Epidermal melanocyte (primary cell): ENCODE measurements around the gene ARID3C.
A peak's percentile ranks its signal among the peaks of the same experiment; 100 is the strongest.
"Not testable (repeated sequence)": the region's sequence is repeated elsewhere in the genome, so short reads cannot be mapped to it uniquely, and the experiment has no call there.

Experiments used
- DNase-seq: peaks from one replicate; pipeline ENCODE4 v3.0.0; 2011; ENCODE audit warnings: low spot score; ENCODE audit not compliant: insufficient read length

The ARID3C gene

GRCh38 chr9:34651876-34652601 lies 23.2 kb upstream of the ARID3C start, which contains the start of gene IL11RA:
Gene IL11RA, plus strand, starts transcription at chr9:34652185. Its CDS starts 3,033 bp downstream, at chr9:34655218.
- DNase-seq: peak; percentile 91

- DNase-seq: no peak
These were observed 22.5 kb upstream of the ARID3C start for GRCh38 chr9:34651321-34651720.

GRCh38 chr9:34650816-34651215 lies 21.9 kb upstream of the ARID3C start:
- no peak for DNase-seq

GRCh38 chr9:34648673-34649072 lies 19.8 kb upstream of the ARID3C start:
- DNase-seq: no peak

GRCh38 chr9:34647651-34648050 lies 18.8 kb upstream of the ARID3C start:
- DNase-seq: no peak

- no peak for DNase-seq
These were observed 18.2 kb upstream of the ARID3C start for GRCh38 chr9:34647084-34647403.

GRCh38 chr9:34646211-34647083 lies 17.6 kb upstream of the ARID3C start, which contains the start of gene GALT:
Gene GALT, plus strand, starts transcription at chr9:34646675. Its CDS starts 30 bp downstream, at chr9:34646705.
- peak; percentile 93 for DNase-seq

GRCh38 chr9:34644766-34645314 lies 16.0 kb upstream of the ARID3C start:
- DNase-seq: no peak

- no peak for DNase-seq
These were observed 13.8 kb upstream of the ARID3C start for GRCh38 chr9:34642679-34643078.

GRCh38 chr9:34639322-34639721 lies 10.5 kb upstream of the ARID3C start:
- DNase-seq: not testable (repeated sequence)

- no peak for DNase-seq
These were observed 9.2 kb upstream of the ARID3C start for GRCh38 chr9:34638138-34638445.

- peak; percentile 89 for DNase-seq
These were observed 8.7 kb upstream of the ARID3C start, which contains the start of gene SIGMAR1 for GRCh38 chr9:34637356-34638137. Gene SIGMAR1, minus strand, starts transcription at chr9:34637787. Its CDS starts 90 bp downstream, at chr9:34637697.

GRCh38 chr9:34636791-34637355 lies 8.0 kb upstream of the ARID3C start:
- no peak for DNase-seq

GRCh38 chr9:34635556-34635955 lies 6.7 kb upstream of the ARID3C start:
- DNase-seq: no peak

- no peak for DNase-seq
These were observed 5.8 kb upstream of the ARID3C start for GRCh38 chr9:34634551-34635248.

GRCh38 chr9:34633851-34634550 lies 5.1 kb upstream of the ARID3C start:
- peak; percentile 85 for DNase-seq

GRCh38 chr9:34633166-34633565 lies 4.3 kb upstream of the ARID3C start:
- no peak for DNase-seq

GRCh38 chr9:34630402-34631154 lies 1.7 kb upstream of the ARID3C start:
- no peak for DNase-seq

GRCh38 chr9:34629491-34629808 lies 584 bp upstream of the ARID3C start:
- DNase-seq: no peak
